Body of pancreas (tissue), 4 donors: ENCODE results near the gene SAXO2.

Experiments used
- POLR2A ChIP-seq, 3 donors: fragments of 450-650 bp; IDR thresholded peaks; one replicate each; pipeline ENCODE4 v1.6.1; 2016; ENCODE audit warnings: antibody characterized with exemption in 3 of 3, mild to moderate bottlenecking in 2 of 3
- TF ChIP-seq, protein P1 (sequence below), 7 experiments: fragments of 450-650 bp in 4 of 7; fragments of 200-600 bp in 3 of 7; sonication (generic) in 3 of 7; IDR thresholded peaks; one replicate each; pipeline ENCODE4 v1.5.1; 2016 to 2019; ENCODE audit warnings: antibody characterized with exemption in 7 of 7

GRCh38 chr15:82294061-82294690 is 31.6 kb downstream of the SAXO2 start:
- TF ChIP-seq, protein P1, sequence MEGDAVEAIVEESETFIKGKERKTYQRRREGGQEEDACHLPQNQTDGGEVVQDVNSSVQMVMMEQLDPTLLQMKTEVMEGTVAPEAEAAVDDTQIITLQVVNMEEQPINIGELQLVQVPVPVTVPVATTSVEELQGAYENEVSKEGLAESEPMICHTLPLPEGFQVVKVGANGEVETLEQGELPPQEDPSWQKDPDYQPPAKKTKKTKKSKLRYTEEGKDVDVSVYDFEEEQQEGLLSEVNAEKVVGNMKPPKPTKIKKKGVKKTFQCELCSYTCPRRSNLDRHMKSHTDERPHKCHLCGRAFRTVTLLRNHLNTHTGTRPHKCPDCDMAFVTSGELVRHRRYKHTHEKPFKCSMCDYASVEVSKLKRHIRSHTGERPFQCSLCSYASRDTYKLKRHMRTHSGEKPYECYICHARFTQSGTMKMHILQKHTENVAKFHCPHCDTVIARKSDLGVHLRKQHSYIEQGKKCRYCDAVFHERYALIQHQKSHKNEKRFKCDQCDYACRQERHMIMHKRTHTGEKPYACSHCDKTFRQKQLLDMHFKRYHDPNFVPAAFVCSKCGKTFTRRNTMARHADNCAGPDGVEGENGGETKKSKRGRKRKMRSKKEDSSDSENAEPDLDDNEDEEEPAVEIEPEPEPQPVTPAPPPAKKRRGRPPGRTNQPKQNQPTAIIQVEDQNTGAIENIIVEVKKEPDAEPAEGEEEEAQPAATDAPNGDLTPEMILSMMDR (IDR thresholded peaks at IDR 0.05): no peak
- TF ChIP-seq POLR2A (IDR thresholded peaks at IDR 0.05): no peak
